AG09309 (cell line): ENCODE data around the gene TOMM6.
A peak's percentile ranks its signal among the peaks of the same experiment; 100 is the strongest.

ENCODE experiments used
- DNase-seq: peaks from one replicate; pipeline ENCODE4 v3.0.0-alpha.2; 2010; ENCODE audit warnings: low read depth
- H3K4me3 ChIP-seq: 2 replicates; pipeline ENCODE4 v1.5.1; 2011; ENCODE audit warnings: mild to moderate bottlenecking, low read depth, low read length, moderate library complexity; ENCODE audit not compliant: control insufficient read depth
- TF ChIP-seq, protein P1 (sequence below): IDR thresholded peaks from 2 replicates; pipeline ENCODE4 v1.5.1; 2011; ENCODE audit warnings: mild to moderate bottlenecking, low read depth, low read length, inconsistent platforms; ENCODE audit not compliant: insufficient read depth, control insufficient read depth; ENCODE audit errors: missing control alignments

TOMM6 gene

DNA sequence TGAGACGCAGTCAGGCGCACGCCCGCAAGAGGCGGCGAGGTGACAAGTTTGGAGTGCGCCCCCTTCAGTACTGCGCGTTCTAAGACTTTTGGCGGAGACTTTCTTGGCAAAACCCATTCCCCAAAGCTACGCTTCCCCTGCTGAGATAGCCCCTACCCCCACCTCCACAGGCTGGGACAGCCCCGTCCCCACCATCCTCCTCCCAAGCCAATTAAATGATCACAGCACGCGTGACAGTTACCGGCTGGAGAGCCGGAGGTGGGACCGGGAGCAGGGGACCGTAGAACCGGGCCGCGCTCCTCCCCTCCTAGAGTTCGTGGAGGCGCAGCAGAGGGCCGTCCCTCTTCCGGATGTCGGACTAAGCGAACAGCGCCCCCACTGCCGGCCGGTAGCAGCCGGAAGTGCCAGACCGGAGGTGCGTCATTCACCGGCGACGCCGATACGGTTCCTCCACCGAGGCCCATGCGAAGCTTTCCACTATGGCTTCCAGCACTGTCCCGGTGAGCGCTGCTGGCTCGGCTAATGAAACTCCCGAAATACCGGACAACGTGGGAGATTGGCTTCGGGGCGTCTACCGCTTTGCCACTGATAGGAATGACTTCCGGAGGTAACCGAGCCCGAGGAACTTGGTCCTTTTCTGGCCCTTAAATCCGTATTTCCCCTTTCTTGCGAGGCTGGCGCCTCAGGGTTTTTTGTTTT lies at the start of gene TOMM6:
TOMM6 (plus strand) TSS at position 476 of the 699 bp plus-strand sequence; CDS start at position 480, 4 bp downstream.
- peak within 1 kb of the TSS; percentile 86 for H3K4me3 ChIP-seq
- TF ChIP-seq, protein P1, sequence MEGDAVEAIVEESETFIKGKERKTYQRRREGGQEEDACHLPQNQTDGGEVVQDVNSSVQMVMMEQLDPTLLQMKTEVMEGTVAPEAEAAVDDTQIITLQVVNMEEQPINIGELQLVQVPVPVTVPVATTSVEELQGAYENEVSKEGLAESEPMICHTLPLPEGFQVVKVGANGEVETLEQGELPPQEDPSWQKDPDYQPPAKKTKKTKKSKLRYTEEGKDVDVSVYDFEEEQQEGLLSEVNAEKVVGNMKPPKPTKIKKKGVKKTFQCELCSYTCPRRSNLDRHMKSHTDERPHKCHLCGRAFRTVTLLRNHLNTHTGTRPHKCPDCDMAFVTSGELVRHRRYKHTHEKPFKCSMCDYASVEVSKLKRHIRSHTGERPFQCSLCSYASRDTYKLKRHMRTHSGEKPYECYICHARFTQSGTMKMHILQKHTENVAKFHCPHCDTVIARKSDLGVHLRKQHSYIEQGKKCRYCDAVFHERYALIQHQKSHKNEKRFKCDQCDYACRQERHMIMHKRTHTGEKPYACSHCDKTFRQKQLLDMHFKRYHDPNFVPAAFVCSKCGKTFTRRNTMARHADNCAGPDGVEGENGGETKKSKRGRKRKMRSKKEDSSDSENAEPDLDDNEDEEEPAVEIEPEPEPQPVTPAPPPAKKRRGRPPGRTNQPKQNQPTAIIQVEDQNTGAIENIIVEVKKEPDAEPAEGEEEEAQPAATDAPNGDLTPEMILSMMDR, result peak; percentile 91
- DNase-seq, result peak; percentile 71

DNA sequence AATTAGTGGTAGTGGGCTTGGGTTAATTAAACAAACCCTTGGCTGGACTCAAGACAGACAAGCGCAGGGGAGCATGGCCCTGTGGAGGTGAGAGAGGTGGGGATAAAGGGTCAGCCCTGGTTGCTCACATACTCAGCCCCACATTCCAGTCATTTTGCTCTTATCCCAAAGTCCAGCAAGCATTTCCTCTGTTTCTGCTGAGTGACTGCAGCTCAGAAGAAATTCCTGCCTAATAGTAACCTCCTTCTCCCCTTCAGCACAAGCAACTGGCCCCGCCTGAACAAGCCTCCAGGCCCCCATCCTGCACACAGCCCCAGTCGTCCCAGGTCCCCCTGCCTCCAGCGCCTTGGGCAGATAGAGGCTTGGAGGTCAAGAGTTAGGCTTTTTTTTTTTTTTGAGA lies 48.5 kb upstream of the TOMM6 start:
- DNase-seq, result no peak
- H3K4me3 ChIP-seq, result no peak overlapping the region
- TF ChIP-seq, protein P1, result no peak

DNA sequence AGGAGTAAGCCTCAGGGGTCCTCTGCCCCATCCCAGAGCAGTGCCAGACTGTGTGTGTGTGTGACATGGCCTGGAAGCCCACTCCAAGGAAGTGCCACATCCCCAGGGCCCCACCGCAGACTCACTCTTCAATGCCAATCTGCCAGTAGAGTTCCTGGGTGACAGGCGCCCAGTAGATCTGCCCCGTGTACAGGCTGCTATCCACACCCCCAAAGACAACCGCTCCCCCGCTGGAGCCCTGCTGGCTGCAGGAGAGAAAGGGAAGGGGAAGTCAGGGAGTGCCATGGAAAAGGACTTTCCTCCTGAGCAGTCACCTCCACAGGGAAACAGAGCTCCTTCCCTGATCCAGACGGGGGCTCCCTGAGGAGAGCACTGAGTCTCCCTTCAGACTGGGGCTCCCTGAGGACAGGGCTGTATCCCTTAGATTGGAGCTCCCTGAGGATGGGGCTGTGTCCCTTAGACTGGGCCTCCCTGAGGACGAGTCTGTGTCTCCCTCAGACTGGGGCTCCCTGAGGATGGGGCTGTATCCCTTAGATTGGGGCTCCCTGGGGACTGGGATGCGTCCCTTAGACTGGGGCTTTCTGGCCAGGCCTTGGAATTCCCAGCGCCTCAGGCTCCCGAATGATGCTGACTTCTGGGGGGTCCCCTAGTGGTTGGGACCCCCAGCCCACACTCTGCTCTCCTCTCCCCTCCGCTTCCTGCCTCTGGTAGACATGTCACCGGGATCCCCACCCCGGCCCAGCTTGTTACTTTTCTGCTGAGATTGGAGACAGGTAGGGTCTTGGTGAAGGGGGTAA lies 46.9 kb upstream of the TOMM6 start:
- TF ChIP-seq, protein P1, result no peak
- H3K4me3 ChIP-seq, result no peak overlapping the region
- DNase-seq, result no peak

DNA sequence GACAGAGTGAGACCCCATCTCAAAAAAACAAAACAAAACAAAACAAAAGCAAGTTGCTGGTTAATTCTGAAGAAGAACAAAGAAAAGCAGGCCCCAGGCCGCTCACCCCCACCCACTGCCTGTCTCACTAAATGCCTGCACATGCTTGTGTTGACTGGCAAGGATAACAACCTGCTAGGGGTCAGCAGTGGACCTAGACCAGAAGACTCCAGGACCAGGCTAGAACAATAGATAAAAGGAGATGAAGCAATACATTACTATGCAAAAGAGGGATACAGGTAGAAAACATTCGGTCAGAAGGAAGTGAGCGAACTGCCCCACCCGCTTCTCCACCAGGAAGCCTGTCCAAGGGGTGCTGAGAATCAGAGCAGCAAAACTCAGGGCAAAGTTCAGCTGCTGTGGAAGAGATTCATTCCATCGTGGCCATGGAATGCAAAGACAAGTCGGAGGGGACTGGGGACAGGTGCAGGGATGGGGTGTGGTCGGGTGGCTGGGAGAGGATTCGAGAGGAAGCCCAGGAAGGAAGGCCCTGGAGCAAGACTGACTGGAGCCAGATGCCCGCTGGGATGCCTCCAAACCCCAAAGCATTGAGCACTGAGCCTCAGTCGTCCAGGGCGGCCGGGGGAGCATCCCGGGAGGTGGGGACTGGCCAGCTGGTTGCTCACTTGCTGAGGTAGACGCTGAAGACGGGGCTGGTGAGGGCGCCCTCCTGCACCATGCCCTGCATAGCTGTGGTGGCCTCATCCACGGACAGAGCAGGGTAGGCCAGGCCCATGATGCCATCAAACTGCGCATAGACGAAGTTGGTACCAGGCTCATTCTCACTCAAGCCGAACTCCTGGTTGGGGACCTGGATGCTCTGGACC lies 45.6 kb upstream of the TOMM6 start:
- TF ChIP-seq, protein P1, result no peak
- H3K4me3 ChIP-seq, result no peak overlapping the region
- DNase-seq, result no peak

DNA sequence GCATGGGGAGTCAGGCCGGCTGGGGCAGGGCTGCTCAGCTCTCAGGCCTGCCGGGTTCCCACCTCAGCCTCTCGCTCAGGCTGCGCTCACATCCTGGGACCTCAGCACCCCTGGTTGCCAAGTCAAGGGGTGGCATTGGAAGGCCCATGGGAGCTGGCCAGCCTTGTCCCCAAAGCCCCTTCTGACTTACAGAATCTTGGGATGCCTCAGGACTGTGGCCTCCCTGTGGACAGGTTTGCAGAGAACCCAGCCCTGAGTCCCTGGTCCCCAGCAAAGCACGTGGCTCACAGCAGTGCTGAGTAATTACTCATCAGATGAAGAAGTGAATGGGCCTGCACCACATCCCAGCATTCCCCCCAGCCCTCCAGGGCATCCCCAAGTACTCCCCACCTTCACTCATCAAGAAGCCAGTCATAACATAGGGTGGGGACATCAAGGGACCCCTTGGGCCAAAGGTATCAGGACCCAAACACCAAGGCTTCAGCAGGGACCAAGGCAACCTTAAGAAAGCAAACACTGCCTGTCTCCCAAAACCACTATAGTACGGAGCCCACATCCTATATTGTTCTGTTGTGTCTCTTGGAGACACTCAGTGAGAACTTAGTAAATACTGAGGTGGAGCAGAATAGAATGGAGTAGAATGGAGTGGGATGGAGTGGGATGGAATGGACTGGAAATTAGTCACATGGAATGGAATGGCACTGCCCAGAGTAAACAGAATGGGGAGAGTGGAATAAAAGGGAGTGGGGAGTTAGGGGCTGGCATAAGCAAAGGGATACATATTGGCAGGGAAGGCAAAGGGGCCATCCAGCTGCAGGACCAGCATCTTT lies 43.9 kb upstream of the TOMM6 start:
- no peak overlapping the region for H3K4me3 ChIP-seq
- no peak for DNase-seq
- TF ChIP-seq, protein P1, result no peak
